MCF 10A (cell line): ENCODE measurements around the gene TEAD2. TPM values are rescaled to one million over a fixed set of nuclear protein-coding genes. Genes with fewer than 3 reads are reported as not detected.

Experiments used
- BruUV-seq: library from RNA; stranded (reverse); fragments of 400-500 nt; replicated peaks from 2 replicates; lab custom pipeline; 2021; lab: Mats Ljungman, UMichigan
- CTCF ChIA-PET: fragments of 300-600 bp; sonication (Branson Sonifier 250); formaldehyde crosslinking; extraction: SDS; loops from one replicate; lab custom pipeline; 2021; ENCODE audit warnings: antibody characterized with exemption, inconsistent platforms; lab: Yijun Ruan, JAX
- POLR2A ChIA-PET: fragments of 300-600, 350-650 bp; sonication (Branson Sonifier 250); formaldehyde crosslinking; extraction: SDS; loops from one replicate; lab custom pipeline; 2020; ENCODE audit warnings: antibody characterized with exemption, inconsistent platforms; lab: Yijun Ruan, JAX
- DNase-seq: peaks from one replicate; pipeline ENCODE4 v3.0.0-alpha.2; 2018; ENCODE audit not compliant: unreplicated experiment
- H3K27ac Mint-ChIP-seq: one replicate; pipeline ENCODE4 v1.8.0; 2022; ENCODE audit warnings: mild to moderate bottlenecking, low read depth, mixed read lengths; ENCODE audit not compliant: unreplicated experiment
- H3K27me3 Mint-ChIP-seq: one replicate; pipeline ENCODE4 v1.8.0; 2022; ENCODE audit warnings: mixed read lengths; ENCODE audit not compliant: insufficient read depth, unreplicated experiment
- H3K36me3 Mint-ChIP-seq: one replicate; pipeline ENCODE4 v1.8.0; 2022; ENCODE audit warnings: mild to moderate bottlenecking, moderate library complexity, mixed read lengths; ENCODE audit not compliant: insufficient read depth, unreplicated experiment
- H3K4me1 Mint-ChIP-seq: one replicate; pipeline ENCODE4 v1.8.0; 2022; ENCODE audit warnings: mixed read lengths; ENCODE audit not compliant: insufficient read depth, unreplicated experiment
- H3K4me3 Mint-ChIP-seq: one replicate; pipeline ENCODE4 v1.8.0; 2022; ENCODE audit warnings: mild to moderate bottlenecking, moderate library complexity, mixed read lengths; ENCODE audit not compliant: unreplicated experiment
- H3K9me3 Mint-ChIP-seq: one replicate; pipeline ENCODE4 v1.8.0; 2022; ENCODE audit warnings: mixed read lengths; ENCODE audit not compliant: unreplicated experiment
- CTCF ChIP-seq: fragments of 200-600 bp; IDR thresholded peaks from one replicate; pipeline ENCODE4 v1.8.0; 2022; ENCODE audit warnings: antibody characterized with exemption, mild to moderate bottlenecking; ENCODE audit not compliant: unreplicated experiment
- intact Hi-C: fragments of 100-400 bp; cut with micrococcal nuclease; formaldehyde crosslinking; loops from 2 replicates; pipeline ENCODE4 v1.14.1; 2022
- total RNA-seq: library from RNA; stranded (reverse); gene quantifications from 2 replicates; pipeline ENCODE4 v1.2.3, GENCODE V29; 2022

The TEAD2 gene
- total RNA-seq, 1 experiment from 2014 or later = 3.5 TPM

GRCh38 chr19:49403404-49404187 lies 41.4 kb upstream of the TEAD2 start:
- intact Hi-C loops = no loop called here
- peaks cover 18% of the 10 kb centered on the region for H3K27me3 Mint-ChIP-seq
- no peaks in the 10 kb centered on the region for H3K4me1 Mint-ChIP-seq
- ChIA-PET CTCF (interaction anchor here (1.0 kb wide), 2 partner anchors 12 to 70 kb away, joined by 3 to 5 read pairs; partner anchors contain the start of gene FLT3LG), POLR2A (interaction anchor here (0.7 kb wide), 1 partner anchor 22 kb away, joined by 3 read pairs; no protein-coding TSS in a partner anchor)
- H3K27ac Mint-ChIP-seq = no peak overlapping the region
- H3K4me3 Mint-ChIP-seq = no peak overlapping the region
- BruUV-seq = no TSS peak
- H3K36me3 Mint-ChIP-seq = no peaks in the 10 kb centered on the region
- no peak for TF ChIP-seq CTCF
- H3K9me3 Mint-ChIP-seq = no peaks in the 10 kb centered on the region
- peak; percentile 60 for DNase-seq

GRCh38 chr19:49400029-49400428 lies 37.8 kb upstream of the TEAD2 start:
- no peaks in the 10 kb centered on the region for H3K36me3 Mint-ChIP-seq
- no peaks in the 10 kb centered on the region for H3K9me3 Mint-ChIP-seq
- CTCF ChIA-PET = no interaction called here
- H3K4me1 Mint-ChIP-seq = peaks cover 4% of the 10 kb centered on the region
- peaks cover 18% of the 10 kb centered on the region for H3K27me3 Mint-ChIP-seq
- POLR2A ChIA-PET = no interaction called here
- no TSS peak for BruUV-seq
- TF ChIP-seq CTCF = no peak
- intact Hi-C loops = no loop called here
- H3K4me3 Mint-ChIP-seq = no peak overlapping the region
- H3K27ac Mint-ChIP-seq = no peak overlapping the region
- peak; percentile 45 for DNase-seq

- Mint-ChIP-seq H3K4me3 (no peak overlapping the region), H3K27me3 (peaks cover 18% of the 10 kb centered on the region)
These were observed 36.7 kb upstream of the TEAD2 start for GRCh38 chr19:49398931-49399330.

More at GRCh38 chr19:49398931-49399330, 36.7 kb upstream of the TEAD2 start:
- Mint-ChIP-seq H3K36me3 (no peaks in the 10 kb centered on the region), H3K4me1 (peaks cover 4% of the 10 kb centered on the region), H3K9me3 (no peaks in the 10 kb centered on the region), H3K27ac (no peak overlapping the region)
- POLR2A ChIA-PET = interaction anchor here (0.5 kb wide), 1 partner anchor 49 kb away, joined by 3 read pairs; no protein-coding TSS in a partner anchor
- TF ChIP-seq CTCF = no peak
- CTCF ChIA-PET = no interaction called here
- no peak for DNase-seq
- BruUV-seq = no TSS peak
- intact Hi-C loops = no loop called here
